GM15510 (cell line): Measurements from ENCODE around the gene CHRNA4.

Source experiments
- POLR2A ChIP-seq: IDR thresholded peaks from 3 replicates; pipeline ENCODE4 v1.6.1; 2011; ENCODE audit warnings: borderline replicate concordance; ENCODE audit not compliant: insufficient read length; ENCODE audit errors: extremely low read depth

The CHRNA4 gene

DNA sequence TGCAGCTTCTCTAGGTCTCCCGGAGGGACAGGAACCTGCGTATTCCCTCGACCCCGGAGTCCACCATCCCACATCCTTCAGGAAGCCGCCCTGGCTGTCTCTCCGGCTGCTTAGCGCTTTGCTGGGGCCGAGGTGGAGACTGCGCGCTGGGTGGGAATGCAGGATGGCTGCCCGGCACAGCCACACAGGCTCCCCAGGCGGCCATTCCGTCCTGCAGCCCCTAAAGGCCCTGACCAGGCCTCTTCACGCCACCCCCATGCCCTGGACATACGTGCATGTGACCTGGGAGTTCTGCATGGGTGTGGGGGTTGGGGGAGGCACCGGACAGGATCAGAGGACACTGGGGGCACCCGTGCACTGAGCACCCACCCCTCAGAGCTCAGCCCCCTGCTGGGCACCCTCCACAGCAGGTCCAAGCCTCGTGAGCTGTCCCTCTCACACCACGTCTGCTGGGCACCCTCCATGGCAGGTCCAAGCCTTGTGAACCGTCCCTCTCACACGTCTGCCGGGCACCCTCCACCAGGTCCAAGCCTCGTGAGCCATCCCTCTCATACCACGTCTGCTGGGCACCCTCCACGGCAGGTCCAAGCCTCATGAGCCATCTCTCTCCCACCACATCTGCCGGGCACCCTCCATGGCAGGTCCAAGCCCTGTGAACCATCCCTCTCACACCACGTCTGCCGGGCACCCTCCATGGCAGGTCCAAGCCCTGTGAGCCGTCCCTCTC lies 40.4 kb upstream of the CHRNA4 start:
- no peak for TF ChIP-seq POLR2A

DNA sequence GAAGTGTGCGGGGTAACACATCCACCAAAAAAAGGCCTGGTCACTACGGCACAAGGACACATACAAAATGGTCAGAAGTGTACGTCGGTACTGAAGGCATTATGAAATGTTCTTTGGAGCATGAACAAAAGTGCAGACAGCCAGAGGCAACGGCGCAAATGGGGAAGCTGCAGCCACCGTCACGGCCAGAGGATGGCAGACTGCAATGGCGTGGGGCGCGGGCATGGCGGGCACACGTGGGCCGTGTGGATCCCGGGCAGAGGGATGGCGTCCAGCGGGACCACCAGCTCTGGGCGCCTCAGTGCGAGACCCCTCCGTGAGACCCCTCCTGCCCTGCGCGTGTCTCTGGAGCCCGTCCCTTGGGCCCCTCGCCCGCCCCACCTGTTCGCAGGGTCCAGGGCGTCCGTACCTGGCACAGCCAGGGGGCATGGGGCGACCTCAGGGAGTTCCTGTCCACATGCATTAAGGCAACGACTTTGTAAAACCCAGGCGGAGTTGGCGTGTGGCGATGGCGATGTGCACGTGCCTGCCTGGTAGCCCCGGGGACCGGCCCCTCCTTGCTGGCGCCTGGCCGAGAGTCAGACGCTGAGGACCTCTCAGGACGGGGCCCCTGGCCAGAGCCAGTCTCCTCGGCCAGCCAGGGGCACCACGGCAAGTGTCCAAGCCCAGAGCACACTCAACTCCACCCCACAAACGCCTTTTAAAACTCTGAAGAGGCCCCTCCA lies 39.5 kb upstream of the CHRNA4 start:
- TF ChIP-seq POLR2A: no peak

- no peak for TF ChIP-seq POLR2A
These were observed 38.6 kb upstream of the CHRNA4 start for GRCh38 chr20:63399596-63400375.

- TF ChIP-seq POLR2A: no peak
These were observed 37.8 kb upstream of the CHRNA4 start for GRCh38 chr20:63398744-63399514.

DNA sequence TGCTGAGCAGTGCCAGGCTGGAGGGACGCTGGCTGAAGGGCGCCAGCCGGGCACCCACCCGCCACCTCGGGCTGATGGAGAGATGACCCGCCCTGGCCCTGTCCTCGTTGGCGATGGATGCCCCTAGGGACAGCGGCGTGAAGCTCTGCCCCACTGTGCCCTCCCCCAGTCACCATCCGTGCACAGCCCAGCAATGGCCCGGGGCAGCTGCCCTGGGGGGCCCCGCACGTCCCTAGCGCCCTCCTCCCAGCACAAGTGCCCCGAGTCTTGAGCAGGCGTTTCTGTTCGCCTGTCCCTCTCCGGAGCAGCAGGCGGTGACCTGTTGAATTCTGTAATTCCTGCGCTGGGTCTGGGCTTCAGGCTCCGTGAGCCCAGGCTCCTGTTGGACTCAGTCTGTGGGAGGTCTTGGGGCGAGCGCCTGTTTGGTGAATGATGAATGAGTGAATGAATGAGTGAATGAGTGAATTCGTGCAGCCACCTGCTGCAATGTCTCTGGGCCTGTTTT lies 36.8 kb upstream of the CHRNA4 start:
- no peak for TF ChIP-seq POLR2A

GRCh38 chr20:63397155-63397843 lies 36.1 kb upstream of the CHRNA4 start:
- no peak for TF ChIP-seq POLR2A

DNA sequence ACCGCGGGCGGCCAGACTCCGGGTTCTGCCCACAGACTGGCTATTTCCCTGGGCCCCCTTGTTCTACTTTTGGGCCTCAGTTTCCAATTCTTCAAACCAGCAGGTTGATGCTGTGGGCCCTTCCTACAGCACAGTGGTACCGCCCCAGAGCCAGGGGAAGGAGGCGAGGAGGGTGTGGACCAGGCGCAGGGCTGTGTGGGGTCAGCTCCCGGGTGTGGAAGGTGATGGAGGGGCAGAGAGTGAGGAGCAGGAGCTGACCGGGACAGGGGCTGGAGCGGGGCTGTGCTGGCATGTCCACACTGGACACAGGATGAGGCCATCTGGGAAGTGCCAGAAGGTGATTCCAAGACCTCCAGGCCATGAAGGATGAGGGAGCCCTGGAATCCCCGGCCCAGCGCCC lies 35.2 kb upstream of the CHRNA4 start:
- no peak for TF ChIP-seq POLR2A

GRCh38 chr20:63395723-63396122 lies 34.6 kb upstream of the CHRNA4 start:
- no peak for TF ChIP-seq POLR2A

DNA sequence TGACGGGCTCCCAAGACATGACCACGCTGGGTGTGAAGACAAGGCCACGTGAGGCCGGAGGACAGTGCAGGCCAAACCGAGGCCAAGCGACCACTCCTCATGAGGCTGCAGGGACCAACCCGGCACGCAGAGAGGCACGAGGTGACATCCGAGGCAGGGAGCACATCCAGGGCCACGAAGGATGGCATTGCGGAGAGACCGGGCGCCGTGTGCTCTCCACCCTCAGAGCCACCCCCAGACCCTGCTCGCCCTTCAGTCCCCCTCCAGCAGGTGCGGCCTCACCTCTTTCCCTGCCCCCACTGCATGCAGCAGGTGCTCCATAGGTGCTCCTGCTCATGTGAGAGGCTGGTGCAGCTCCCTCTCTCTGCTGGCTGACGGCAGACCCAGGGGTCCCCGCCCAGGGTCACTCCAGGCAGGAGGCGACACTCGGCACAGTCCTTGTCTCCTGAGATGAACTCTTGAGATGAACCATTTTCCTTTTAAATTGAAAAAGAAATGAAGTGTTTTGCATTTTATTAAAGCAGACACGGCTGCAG lies 33.8 kb upstream of the CHRNA4 start:
- no peak for TF ChIP-seq POLR2A

GRCh38 chr20:63394069-63394919 lies 33.1 kb upstream of the CHRNA4 start:
- TF ChIP-seq POLR2A: no peak

DNA sequence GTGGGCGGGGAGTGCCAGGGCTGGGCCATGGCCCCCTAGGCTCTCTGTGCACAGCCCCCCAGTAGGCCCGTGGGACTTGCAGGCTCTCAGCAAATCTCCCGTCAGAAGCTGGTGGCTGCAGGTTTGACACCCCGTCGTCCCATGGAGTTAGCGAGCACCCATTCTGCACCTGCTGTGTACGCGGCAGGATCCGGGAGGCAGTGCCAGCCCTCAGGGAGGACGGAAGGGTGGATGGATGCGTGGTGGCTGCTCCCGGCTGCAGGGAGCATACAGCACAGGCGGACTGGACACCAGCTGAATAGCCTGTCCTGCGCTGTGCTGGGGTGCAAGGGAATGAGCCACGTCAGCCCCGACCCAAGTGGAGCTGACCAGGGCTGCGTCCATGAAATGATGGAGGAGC lies 32.4 kb upstream of the CHRNA4 start:
- no peak for TF ChIP-seq POLR2A

GRCh38 chr20:63392465-63393365 lies 31.6 kb upstream of the CHRNA4 start:
- TF ChIP-seq POLR2A: no peak
